ENCODE data around the gene ANKRD23. TPM values are rescaled to one million over a fixed set of nuclear protein-coding genes. Genes with fewer than 3 reads are reported as not detected.
A peak's percentile ranks its signal among the peaks of the same experiment; 100 is the strongest.

ANKRD23 gene
- total and polyA plus RNA-seq, 2 of the 8 experiments (the other 6 are each of a cell fraction or from before 2014, with no cell fraction given) = 3.4 to 3.5 TPM

GRCh38 chr2:96865654-96866053, 21.8 kb upstream of the ANKRD23 start:
- Histone ChIP-seq H3K27ac (ENCODE audit: low read depth, low read length) (no peak overlapping the region), H2BK12ac (ENCODE audit: low read depth, low read length) (no peak overlapping the region), H3K79me2 (ENCODE audit: control insufficient read depth in 1 of 2, insufficient read depth in 2 of 2, low read length in 2 of 2) (peaks cover 4 to 36% of the 10 kb centered on the region in 2 experiments), H2BK120ac (replicated peaks; ENCODE audit: low read depth, low read length) (no peak overlapping the region), H2BK20ac (ENCODE audit: low read length) (no peak overlapping the region), H4K5ac (ENCODE audit: insufficient read length, low read depth, low read length) (no peak overlapping the region), H3K27me3 (replicated peaks in 1 of 4; ENCODE audit: control insufficient read depth in 3 of 4, extremely low read depth in 1 of 4, insufficient read depth in 3 of 4, low read length in 3 of 4) (peaks cover 0 to 3% (median 0%) of the 10 kb centered on the region in 4 experiments; a peak in 2 of 7 replicates), H4K8ac (ENCODE audit: extremely low read depth, insufficient read depth, low read length) (peak overlapping the region; percentile 64; the same call in 1 of the 2 replicates), H3K4ac (replicated peaks; ENCODE audit: insufficient read length, low read depth, low read length) (no peak overlapping the region), H3K14ac (ENCODE audit: insufficient read length) (no peak overlapping the region), H2BK15ac (ENCODE audit: low read length) (no peak overlapping the region), H3K23ac (ENCODE audit: insufficient read length) (no peak overlapping the region), H2AK5ac (ENCODE audit: low read depth, low read length) (no peak overlapping the region), H3K23me2 (ENCODE audit: low read depth, low read length) (peaks cover 13% of the 10 kb centered on the region), H2BK5ac (ENCODE audit: low read depth, low read length) (no peak overlapping the region), H3K4me1 (replicated peaks in 1 of 4; ENCODE audit: control insufficient read depth in 3 of 4, insufficient read depth in 4 of 4, low read length in 3 of 4) (peaks cover 0 to 15% (median 11%) of the 10 kb centered on the region in 4 experiments; a peak in 6 of 7 replicates), H3K4me3 (ENCODE audit: extremely low read depth in 1 of 4, insufficient read depth in 2 of 4, low read depth in 3 of 4, low read length in 4 of 4) (no peak overlapping the region), H3K36me3 (ENCODE audit: control insufficient read depth in 2 of 4, insufficient read depth in 4 of 4, low read length in 3 of 4) (peaks cover 34 to 64% (median 52%) of the 10 kb centered on the region in 4 experiments), H4K91ac (replicated peaks; ENCODE audit: insufficient read length, low read length) (no peak overlapping the region), H3K9ac (replicated peaks in 1 of 4; ENCODE audit: extremely low read depth in 1 of 4, low read depth in 3 of 4, low read length in 3 of 4) (no peak overlapping the region), H3K4me2 (ENCODE audit: insufficient read depth in 1 of 2, low read depth in 2 of 2, low read length in 2 of 2) (no peak overlapping the region), H3K9me3 (ENCODE audit: insufficient read depth in 2 of 2, low read depth in 1 of 2, low read length in 1 of 2) (no peaks in the 10 kb centered on the region), H4K20me1 (replicated peaks in 1 of 2; ENCODE audit: control insufficient read depth in 1 of 2, insufficient read depth in 2 of 2, low read length in 2 of 2) (peaks cover 9 to 26% of the 10 kb centered on the region in 2 experiments), H3K79me1 (ENCODE audit: low read depth, low read length) (peaks cover 16% of the 10 kb centered on the region), H3K18ac (ENCODE audit: extremely low read depth, low read length) (no peak overlapping the region), H3K56ac (replicated peaks; ENCODE audit: insufficient read length, low read depth, low read length) (no peak overlapping the region), H2AFZ (ENCODE audit: low read length) (no peak overlapping the region)
- WGBS, 2 experiments (ENCODE audit: extremely low coverage in 1 of 2, insufficient coverage in 1 of 2, insufficient read length in 1 of 2, insufficient replicate concordance in 2 of 2, low coverage in 1 of 2, low lambda C conversion rate in 2 of 2, missing lambda C conversion rate in 1 of 2) = 89% methylated on average over 11 of the region's 16 CpGs; no CpG with 5 or more reads in 1 of the 2 experiments
- FAIRE-seq = no peak
- POLR2A ChIA-PET (ENCODE audit: partially characterized antibody) = interaction anchor here (1.6 kb wide), 1 partner anchor 88 kb away, joined by 5 read pairs; no protein-coding TSS in a partner anchor
- DNase-seq (ENCODE audit: low read depth in 1 of 2, low spot score in 2 of 2) = no peak
- CTCF ChIA-PET (ENCODE audit: partially characterized antibody) = interaction anchor here (1.0 to 6.1 kb wide), 2 partner anchors 41 to 86 kb away, joined by 3 to 47 read pairs; no protein-coding TSS in a partner anchor
- no peak for TF ChIP-seq POLR2AphosphoS5 (IDR thresholded peaks at IDR 0.05; ENCODE audit: low read depth, low read length)
- TF ChIP-seq SRF (IDR thresholded peaks at IDR 0.05; ENCODE audit: low read depth, low read length) = no peak
- TF ChIP-seq TAF1 (IDR thresholded peaks at IDR 0.05; ENCODE audit: low read depth, low read length) = no peak
- TF ChIP-seq CEBPB (IDR thresholded peaks at IDR 0.05; ENCODE audit: low read depth, low read length) = no peak
- no peak for TF ChIP-seq BACH1 (IDR thresholded peaks at IDR 0.05; ENCODE audit: low read length)
- no peak for TF ChIP-seq SP2 (IDR thresholded peaks at IDR 0.05; ENCODE audit: low read length)
- no peak for TF ChIP-seq RFX5 (IDR thresholded peaks at IDR 0.05; ENCODE audit: borderline replicate concordance, low read depth, low read length)
- no peak for TF ChIP-seq RBBP5 (IDR thresholded peaks at IDR 0.05; ENCODE audit: borderline replicate concordance, low read depth, low read length)
- TF ChIP-seq CTBP2 (IDR thresholded peaks at IDR 0.05; ENCODE audit: borderline replicate concordance, insufficient read depth, insufficient read length, low read length) = no peak
- no peak for TF ChIP-seq SUZ12 (IDR thresholded peaks at IDR 0.05; ENCODE audit: low read length)
- TF ChIP-seq RNF2 (IDR thresholded peaks at IDR 0.05; ENCODE audit: borderline replicate concordance, low read depth, low read length, missing control alignments, poor library complexity, severe bottlenecking) = no peak

Data from H1 (cell line).